HT-29 (cell line): ENCODE results near the gene LDHD. TPM values are rescaled to one million over a fixed set of nuclear protein-coding genes. Genes with fewer than 3 reads are reported as not detected.

Source experiments
- DNase-seq: peaks from one replicate; pipeline ENCODE4 v3.0.0-alpha.2; 2015; ENCODE audit warnings: low spot score
- total RNA-seq: library from RNA; depleted of rRNA; stranded (reverse); fragments of >200 nt; shearing (Covaris generic); gene quantifications from 2 replicates; pipeline ENCODE4 v1.2.3, GENCODE V29; 2014; rRNA removed

The LDHD gene
- total RNA-seq, 1 experiment from 2014 or later = 1.4 TPM

- no peak for DNase-seq
These were observed 53.0 kb downstream of the LDHD start for GRCh38 chr16:75063549-75064088.

DNA sequence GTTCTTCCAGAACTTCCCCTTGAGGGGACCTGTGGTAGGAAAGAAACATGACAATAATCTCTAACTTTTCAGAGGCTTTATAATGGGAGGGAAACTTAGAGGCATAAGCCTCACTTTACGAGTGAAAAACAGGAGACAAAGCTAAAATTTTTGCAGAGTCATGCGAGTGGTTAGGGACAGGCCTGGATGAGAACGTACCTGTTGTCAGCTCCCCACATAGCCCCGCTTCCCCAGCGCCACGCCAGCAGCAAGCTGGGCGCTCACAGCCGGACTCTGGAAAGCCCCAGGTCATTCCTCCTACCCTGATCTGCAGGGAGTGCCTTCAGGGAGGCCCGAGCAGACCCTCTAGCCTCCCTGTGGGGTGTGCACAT is 53.6 kb downstream of the LDHD start:
- DNase-seq = no peak

DNA sequence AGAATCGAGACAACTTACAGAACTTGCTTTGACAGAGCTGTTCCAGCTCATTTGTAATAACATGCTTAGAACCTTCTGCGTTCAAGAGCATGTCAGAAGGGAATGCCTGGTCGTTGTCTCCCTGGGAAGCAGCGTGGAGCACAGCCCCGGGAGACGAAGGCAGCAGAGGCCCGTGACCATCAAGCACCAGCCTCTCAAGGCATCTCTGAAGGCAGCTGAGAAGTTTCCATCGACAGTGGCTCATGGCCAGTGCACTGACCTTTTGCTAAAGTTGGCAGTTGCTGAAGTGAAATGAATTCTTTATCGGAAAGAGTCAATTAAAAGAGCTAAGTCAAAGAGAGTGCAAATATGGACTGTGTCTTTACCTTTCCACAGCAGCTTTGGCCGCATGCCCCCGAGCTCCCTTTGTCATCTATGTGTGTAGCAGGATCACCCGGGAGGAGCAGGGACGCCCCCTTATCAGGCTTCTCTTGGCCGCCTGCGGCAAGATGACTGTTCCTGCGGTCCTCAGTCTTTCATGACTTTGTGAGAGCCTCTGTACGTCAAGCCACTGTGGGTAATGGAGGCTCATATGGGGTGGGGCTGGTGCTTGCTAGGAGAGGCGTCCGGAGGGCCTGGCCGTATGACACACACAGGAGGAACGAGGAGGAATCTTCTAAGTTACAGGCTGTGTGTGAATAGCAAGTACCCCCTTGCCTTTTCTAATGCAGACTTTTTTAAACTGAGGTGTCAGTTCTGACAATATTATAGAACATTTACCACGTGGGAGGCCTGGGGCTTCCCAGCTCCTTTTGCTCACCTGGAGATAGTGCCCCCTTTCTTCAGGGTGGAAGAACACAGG is 54.2 kb downstream of the LDHD start:
- DNase-seq = no peak

Other genes with a start within 250 kb of the LDHD start
- 15.1 and 15.7 TPM in 2 replicates for gene WDR59, start 131.7 kb downstream of the LDHD start, total RNA-seq
- gene ZNRF1, start 117.8 kb downstream of the LDHD start, total RNA-seq = 15.5 and 17.2 TPM in 2 replicates
- gene ZFP1, start 31.7 kb upstream of the LDHD start, total RNA-seq = 2.2 and 2.8 TPM in 2 replicates
- gene CTRB2, start 90.4 kb upstream of the LDHD start, total RNA-seq = not detected in 2 replicates
- gene CTRB1, start 102.2 kb upstream of the LDHD start, total RNA-seq = not detected in 2 replicates
- gene BCAR1, start 134.8 kb upstream of the LDHD start, total RNA-seq = 230 and 270 TPM in 2 replicates